Spleen (tissue), 11 donors: ENCODE measurements around the gene TC2N. TPM values are rescaled to one million over a fixed set of nuclear protein-coding genes. Genes with fewer than 3 reads are reported as not detected.
"Not testable (repeated sequence)": the region's sequence is repeated elsewhere in the genome, so short reads cannot be mapped to it uniquely, and the experiment has no call there.

Source experiments
- DNase-seq: peaks from one replicate; pipeline ENCODE4 v3.0.0-alpha.2; 2020
- H3K27ac ChIP-seq, 8 donors: fragments of 200-600 bp; sonication (generic) in 7 of 8; 1 replicate in 4 of 8; 2 replicates in 4 of 8; pipeline versions ENCODE4 v1.5.0 to v1.8.0; 2016 to 2021; ENCODE audit warnings: inconsistent platforms in 4 of 8, mild to moderate bottlenecking in 4 of 8, moderate library complexity in 1 of 8
- H3K27me3 ChIP-seq, 7 donors: fragments of 200-600 bp; sonication (generic) in 6 of 7; replicated peaks in 1 of 7; 1 replicate in 4 of 7; 2 replicates in 3 of 7; pipeline versions ENCODE4 v1.5.0 to v1.8.0; 2016 to 2021; ENCODE audit warnings: inconsistent platforms in 3 of 7, mild to moderate bottlenecking in 1 of 7
- H3K36me3 ChIP-seq, 6 donors: fragments of 200-600 bp; sonication (generic) in 5 of 6; 1 replicate in 4 of 6; 2 replicates in 2 of 6; pipeline versions ENCODE4 v1.5.0 to v1.8.0; 2016 to 2021; ENCODE audit warnings: inconsistent platforms in 2 of 6
- H3K4me1 ChIP-seq, 6 donors: fragments of 200-600 bp; sonication (generic) in 5 of 6; 1 replicate in 3 of 6; 2 replicates in 3 of 6; pipeline versions ENCODE4 v1.5.0 to v1.8.0; 2016 to 2021; ENCODE audit warnings: inconsistent platforms in 3 of 6
- H3K4me3 ChIP-seq, 8 donors: fragments of 200-600 bp; sonication (generic) in 7 of 8; 1 replicate in 4 of 8; 2 replicates in 4 of 8; pipeline versions ENCODE4 v1.5.0 to v1.8.0; 2016 to 2021; ENCODE audit warnings: inconsistent platforms in 4 of 8, mild to moderate bottlenecking in 4 of 8, moderate library complexity in 2 of 8
- H3K9me3 ChIP-seq, 8 donors: fragments of 200-600 bp; sonication (generic) in 7 of 8; 1 replicate in 4 of 8; 2 replicates in 4 of 8; pipeline versions ENCODE4 v1.5.0 to v1.8.0; 2016 to 2021; ENCODE audit warnings: inconsistent platforms in 4 of 8
- POLR2A ChIP-seq, 3 donors: fragments of 450-650 bp; IDR thresholded peaks; one replicate each; pipeline ENCODE4 v1.5.1; 2017; ENCODE audit warnings: antibody characterized with exemption in 3 of 3, mild to moderate bottlenecking in 1 of 3
- POLR2AphosphoS5 ChIP-seq, 3 donors: sonication (generic); formaldehyde crosslinking; IDR thresholded peaks; one replicate each; pipeline ENCODE4 v1.5.1; 2017; ENCODE audit warnings: antibody characterized with exemption in 3 of 3
- WGBS, 5 donors: extraction: QIAGEN DNeasy Blood & Tissue Kit in 3 of 5; methylation state at CpG; one replicate each; pipeline versions ENCODE4 v1.1.5 to v1.1.7; 2013 to 2018; 5-methylcytosine and 5-hydroxymethylcytosine counted together
- intact Hi-C: fragments of 100-400 bp; cut with DNase I; formaldehyde crosslinking; loops from one replicate; pipeline ENCODE4 v1.15.0; 2023; ENCODE audit warnings: low total_unique reads
- polyA plus RNA-seq, 3 donors: library from polyadenylated mRNA; stranded (reverse); fragments of 200-250 nt; gene quantifications; one replicate each; pipeline ENCODE4 v1.2.1, GENCODE V29; 2013
- total RNA-seq, 7 donors: library from RNA; depleted of rRNA in 3 of 7; stranded (reverse); fragments of >200 nt in 3 of 7; fragmentation: NEBNext Ultra II Directional in 4 of 7; extraction: Animal tissue kit (Norgen Biotek cat#: 25700) in 4 of 7; gene quantifications; one replicate each; pipeline versions ENCODE4 v1.1.0 to v1.2.1, GENCODE V29; 2016 to 2021
- TF ChIP-seq, protein P1 (sequence below), 11 experiments: fragments of 200-600 bp in 7 of 11; fragments of 450-650 bp in 4 of 11; sonication (generic) in 4 of 11; IDR thresholded peaks in 8 of 11; conservative IDR thresholded peaks in 3 of 11; 1 replicate in 7 of 11; 2 replicates in 4 of 11; pipeline versions ENCODE4 v1.4.0 to v1.8.0; 2016 to 2021; ENCODE audit warnings: antibody characterized with exemption in 11 of 11, inconsistent platforms in 4 of 11, mild to moderate bottlenecking in 1 of 11
- donor health status: healthy with polysubstance abuse.
- donor health status: DM: no; HTN: no; CAD: no; lungs with moderate emphysema.
- donor health status: DM: no; HTN: no; CAD: no.
- donor health status: Bipolar disorder and iron deficiency.
- donor health status: healthy.
- donor health status: DM: no; HTN: no; CAD: no.
- donor health status: DM: yes; HTN: yes; CAD: no.

Gene TC2N
- total and polyA plus RNA-seq, 10 donors = 5.3 to 50.7 (median 35.5) TPM

DNA sequence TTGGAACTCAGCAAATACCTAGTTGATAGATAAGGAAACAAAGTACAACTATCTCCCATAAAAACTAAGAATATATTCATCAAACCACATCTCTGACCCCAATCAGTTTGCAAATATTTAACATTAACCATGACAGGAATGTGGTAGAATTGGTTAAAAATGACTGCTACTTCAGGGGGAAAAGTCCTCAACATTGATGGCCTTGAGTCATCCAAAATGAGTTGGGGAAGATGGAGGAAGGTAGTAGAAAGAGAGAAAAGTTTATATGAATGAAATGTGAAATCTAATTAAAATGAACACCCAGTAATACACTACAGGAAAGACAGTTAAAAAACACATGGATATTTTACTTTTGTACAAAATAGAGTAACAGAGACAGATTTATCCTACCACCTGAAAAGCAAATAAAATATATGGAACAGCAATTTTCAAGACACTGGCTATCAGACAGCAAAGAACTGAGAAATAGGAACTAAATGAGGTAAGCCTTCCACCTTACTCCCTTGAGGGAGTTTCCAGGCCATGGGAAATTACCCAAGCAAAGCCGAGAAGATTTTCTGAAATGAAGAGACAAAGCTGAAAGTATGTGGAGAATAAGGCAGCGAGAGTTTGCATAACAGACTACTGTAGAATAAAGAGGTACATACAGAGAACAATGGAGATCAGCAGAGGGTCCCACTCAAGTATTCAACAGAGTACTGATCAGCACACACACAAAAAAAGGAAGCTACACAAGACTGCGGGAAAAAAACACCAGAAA, 49.6 kb downstream of the TC2N start:
- H3K4me3 ChIP-seq = no peak overlapping the region
- H3K9me3 ChIP-seq = peaks cover 0 to 26% (median 19%) of the 10 kb centered on the region in 8 donors
- peaks cover 0 to 21% (median 2%) of the 10 kb centered on the region in 6 donors for H3K4me1 ChIP-seq
- TF ChIP-seq POLR2A (IDR thresholded peaks at IDR 0.05) = no peak
- TF ChIP-seq, protein P1, sequence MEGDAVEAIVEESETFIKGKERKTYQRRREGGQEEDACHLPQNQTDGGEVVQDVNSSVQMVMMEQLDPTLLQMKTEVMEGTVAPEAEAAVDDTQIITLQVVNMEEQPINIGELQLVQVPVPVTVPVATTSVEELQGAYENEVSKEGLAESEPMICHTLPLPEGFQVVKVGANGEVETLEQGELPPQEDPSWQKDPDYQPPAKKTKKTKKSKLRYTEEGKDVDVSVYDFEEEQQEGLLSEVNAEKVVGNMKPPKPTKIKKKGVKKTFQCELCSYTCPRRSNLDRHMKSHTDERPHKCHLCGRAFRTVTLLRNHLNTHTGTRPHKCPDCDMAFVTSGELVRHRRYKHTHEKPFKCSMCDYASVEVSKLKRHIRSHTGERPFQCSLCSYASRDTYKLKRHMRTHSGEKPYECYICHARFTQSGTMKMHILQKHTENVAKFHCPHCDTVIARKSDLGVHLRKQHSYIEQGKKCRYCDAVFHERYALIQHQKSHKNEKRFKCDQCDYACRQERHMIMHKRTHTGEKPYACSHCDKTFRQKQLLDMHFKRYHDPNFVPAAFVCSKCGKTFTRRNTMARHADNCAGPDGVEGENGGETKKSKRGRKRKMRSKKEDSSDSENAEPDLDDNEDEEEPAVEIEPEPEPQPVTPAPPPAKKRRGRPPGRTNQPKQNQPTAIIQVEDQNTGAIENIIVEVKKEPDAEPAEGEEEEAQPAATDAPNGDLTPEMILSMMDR (IDR thresholded peaks at IDR 0.05 in 8 of 11, conservative IDR thresholded peaks at IDR 0.05 in 3 of 11) = no peak
- intact Hi-C loops = no loop called here
- H3K36me3 ChIP-seq = peaks cover 0 to 8% (median 0%) of the 10 kb centered on the region in 6 donors
- no peak for DNase-seq
- 48 to 66% (median 57%) methylated on average over 3 of the region's 3 CpGs for WGBS, 5 donors
- H3K27me3 ChIP-seq = no peaks in the 10 kb centered on the region
- H3K27ac ChIP-seq = no peak overlapping the region

DNA sequence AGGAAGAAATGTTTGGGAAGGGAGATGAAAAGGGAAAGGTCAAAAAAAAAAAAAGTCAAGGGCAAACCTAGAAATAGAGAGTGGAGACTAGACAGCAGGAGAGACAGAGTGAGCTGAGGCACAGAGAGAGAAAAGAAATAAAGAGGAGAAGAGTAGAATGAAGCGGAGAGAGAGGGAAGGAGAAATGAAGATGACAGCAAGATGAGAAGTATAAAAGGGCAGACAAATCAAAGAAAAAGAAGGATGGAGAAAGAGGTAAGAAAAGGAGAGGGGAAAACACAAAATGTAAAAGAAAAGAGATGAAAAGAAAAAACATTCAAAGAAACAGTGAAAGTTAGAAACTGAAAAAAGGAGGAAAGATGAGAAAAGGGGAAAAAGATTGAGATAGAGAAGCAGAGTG, 53.0 kb downstream of the TC2N start:
- H3K4me3 ChIP-seq = no peak overlapping the region
- peaks cover 0 to 42% (median 10%) of the 10 kb centered on the region in 6 donors for H3K36me3 ChIP-seq
- H3K27ac ChIP-seq = no peak overlapping the region
- H3K4me1 ChIP-seq = peaks cover 0 to 21% (median 2%) of the 10 kb centered on the region in 6 donors
- no peak for DNase-seq
- 91 to 100% (median 95%) methylated on average over 1 of the region's 1 CpG for WGBS, 5 donors
- H3K9me3 ChIP-seq = peaks cover 0 to 30% (median 25%) of the 10 kb centered on the region in 8 donors
- no peaks in the 10 kb centered on the region for H3K27me3 ChIP-seq
- intact Hi-C loops = no loop called here
- TF ChIP-seq POLR2AphosphoS5 (IDR thresholded peaks at IDR 0.05) = no peak
- TF ChIP-seq POLR2A (IDR thresholded peaks at IDR 0.05) = no peak
- TF ChIP-seq, protein P1 (IDR thresholded peaks at IDR 0.05 in 8 of 11, conservative IDR thresholded peaks at IDR 0.05 in 3 of 11) = no peak

DNA sequence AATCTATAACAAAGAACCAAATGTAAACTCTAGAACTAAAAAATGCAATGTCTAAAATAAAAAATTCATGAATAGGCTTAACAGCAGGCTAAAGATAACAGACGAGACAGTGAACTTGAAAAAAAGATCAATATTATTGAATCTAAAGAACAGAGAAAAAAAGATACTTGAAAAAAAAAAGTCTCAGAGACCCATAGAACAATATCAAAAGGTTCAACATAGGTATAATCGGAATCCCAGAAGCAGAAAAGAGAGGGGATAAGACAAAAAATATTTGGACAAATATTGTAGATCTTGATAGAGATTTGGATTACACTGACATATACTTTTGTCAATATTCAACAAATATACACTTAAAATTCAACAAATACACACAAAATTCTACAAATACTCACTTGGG, 56.6 kb downstream of the TC2N start:
- WGBS, 5 donors = 91 to 99% (median 96%) methylated on average over 2 of the region's 2 CpGs
- H3K9me3 ChIP-seq = peaks cover 9 to 60% (median 51%) of the 10 kb centered on the region in 8 donors
- no peak for DNase-seq
- H3K4me3 ChIP-seq = no peak overlapping the region
- TF ChIP-seq POLR2A (IDR thresholded peaks at IDR 0.05) (no peak), POLR2AphosphoS5 (IDR thresholded peaks at IDR 0.05) (no peak)
- TF ChIP-seq, protein P1 (IDR thresholded peaks at IDR 0.05 in 8 of 11, conservative IDR thresholded peaks at IDR 0.05 in 3 of 11) = no peak
- intact Hi-C loops = no loop called here
- no peak overlapping the region for H3K27ac ChIP-seq
- H3K27me3 ChIP-seq = no peaks in the 10 kb centered on the region
- H3K4me1 ChIP-seq = no peaks in the 10 kb centered on the region
- peaks cover 0 to 78% (median 25%) of the 10 kb centered on the region in 6 donors for H3K36me3 ChIP-seq

DNA sequence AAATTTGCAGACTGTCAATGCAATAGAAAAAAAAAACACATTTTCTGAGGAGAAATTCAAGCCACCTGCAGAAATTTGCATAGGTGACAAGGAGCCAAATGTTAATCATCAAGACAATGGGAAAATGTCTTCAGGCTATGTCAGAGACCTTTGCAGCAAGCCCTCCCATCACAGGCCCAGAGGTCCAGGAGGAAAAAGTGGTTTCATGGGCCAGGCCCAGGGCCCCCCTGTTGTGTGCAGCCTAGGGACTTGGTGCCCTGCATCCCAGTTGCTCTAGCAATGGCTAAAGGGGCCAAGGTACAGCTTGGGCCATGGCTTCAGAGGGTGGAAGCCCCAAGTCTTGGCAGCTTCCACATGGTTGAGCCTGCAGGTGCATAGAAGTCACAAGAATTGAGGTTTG, 60.6 kb downstream of the TC2N start:
- H3K4me3 ChIP-seq = no peak overlapping the region
- H3K27me3 ChIP-seq = no peaks in the 10 kb centered on the region
- peaks cover 9 to 66% (median 56%) of the 10 kb centered on the region in 8 donors for H3K9me3 ChIP-seq
- DNase-seq = no peak
- no peaks in the 10 kb centered on the region for H3K4me1 ChIP-seq
- no peak overlapping the region for H3K27ac ChIP-seq
- TF ChIP-seq, protein P1 (IDR thresholded peaks at IDR 0.05 in 8 of 11, conservative IDR thresholded peaks at IDR 0.05 in 3 of 11) = no peak
- TF ChIP-seq POLR2A (IDR thresholded peaks at IDR 0.05) = no peak
- no peak for TF ChIP-seq POLR2AphosphoS5 (IDR thresholded peaks at IDR 0.05)
- intact Hi-C loops = no loop called here
- H3K36me3 ChIP-seq = peaks cover 0 to 75% (median 26%) of the 10 kb centered on the region in 6 donors

DNA sequence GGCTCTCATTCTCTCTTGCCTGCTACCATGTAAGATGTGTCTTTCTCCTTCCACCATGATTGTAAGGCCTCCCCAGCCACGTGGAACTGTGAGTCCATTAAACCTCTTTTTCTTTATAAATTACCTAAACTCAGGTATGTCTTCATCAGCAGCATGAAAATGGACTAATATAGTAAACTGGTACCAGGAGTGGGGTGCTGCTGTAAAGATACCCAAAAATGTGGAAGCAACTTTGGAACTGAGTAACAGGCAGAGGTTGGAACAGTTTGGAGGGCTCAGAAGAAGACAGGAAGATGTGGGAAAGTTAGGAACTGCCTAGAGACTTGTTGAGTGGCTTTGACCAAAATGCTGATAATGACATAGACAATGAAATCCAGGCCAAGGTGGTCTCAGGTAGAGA, 61.2 kb downstream of the TC2N start:
- H3K4me3 ChIP-seq, H3K27me3 ChIP-seq, intact Hi-C loops, H3K4me1 ChIP-seq, H3K27ac ChIP-seq, DNase-seq: not testable (repeated sequence)
- Histone ChIP-seq H3K9me3 (peaks cover 9 to 60% (median 50%) of the 10 kb centered on the region in 8 donors), H3K36me3 (peaks cover 0 to 72% (median 25%) of the 10 kb centered on the region in 6 donors)
- 52 to 78% (median 73%) methylated on average over 1 of the region's 1 CpG for WGBS, 5 donors
